Stimulated activated naive CD4-positive, alpha-beta T cell (primary cell): ENCODE measurements around the gene NDUFB7.
"Not testable (repeated sequence)": the region's sequence is repeated elsewhere in the genome, so short reads cannot be mapped to it uniquely, and the experiment has no call there.

ENCODE experiments used
- DNase-seq, 6 experiments: peaks; one replicate each; lab custom pipeline; 2025; lab: John Stamatoyannopoulos, UW

Gene NDUFB7

GRCh38 chr19:14571695-14572490 is at the start of gene NDUFB7:
TSS of gene NDUFB7 (minus strand) at chr19:14572066. CDS start at chr19:14572000, 66 bp downstream.
- DNase-seq = peak; percentile 79 to 95 (median 88)

DNA sequence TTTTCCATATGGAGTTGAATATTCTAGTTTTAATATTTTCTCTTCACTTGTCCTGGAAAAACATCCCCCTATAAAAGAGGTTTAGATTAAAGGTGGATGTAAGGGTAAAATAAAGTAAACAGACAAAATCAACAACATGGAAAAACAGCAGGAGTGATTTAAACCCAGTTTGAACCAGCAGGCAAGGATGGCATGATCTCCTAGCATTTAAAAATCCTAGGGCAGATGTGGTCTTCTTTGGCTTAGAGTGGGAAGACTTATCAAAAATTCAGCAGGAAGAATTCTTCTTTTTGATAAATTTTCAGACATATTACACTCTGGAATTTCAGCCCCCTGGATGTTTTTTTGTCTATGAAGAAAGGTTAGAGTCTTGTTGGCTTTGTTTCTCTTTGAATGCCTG is 47.5 kb upstream of the NDUFB7 start:
- DNase-seq = no peak

DNA sequence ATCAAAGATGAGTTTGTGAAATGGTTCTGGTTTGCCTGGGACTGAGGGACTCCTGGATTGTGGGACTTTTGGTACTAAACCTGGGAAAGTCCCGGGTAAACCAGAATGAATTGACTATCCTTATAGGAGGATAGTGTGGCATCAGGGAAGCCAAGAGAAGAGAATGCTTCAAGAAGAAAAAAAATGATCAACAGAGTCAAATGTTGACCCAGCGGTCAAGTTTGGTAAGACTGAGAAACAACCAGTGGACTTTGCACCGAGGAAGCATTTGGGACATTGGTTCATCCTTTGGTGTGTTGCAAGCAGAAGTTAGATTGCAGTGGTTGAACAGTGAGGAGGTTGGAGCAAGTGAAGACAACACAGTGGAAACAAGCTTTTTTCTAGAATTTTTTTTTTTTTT is 44.5 kb upstream of the NDUFB7 start:
- DNase-seq = no peak

- DNase-seq = no peak
Observed at GRCh38 chr19:14615623-14616022, 43.8 kb upstream of the NDUFB7 start.

GRCh38 chr19:14614099-14614412 is 42.2 kb upstream of the NDUFB7 start:
- no peak for DNase-seq

- DNase-seq = not testable (repeated sequence)
Observed at GRCh38 chr19:14613399-14614098, 41.7 kb upstream of the NDUFB7 start.

- no peak for DNase-seq
Observed at GRCh38 chr19:14612657-14613056, 40.8 kb upstream of the NDUFB7 start.

GRCh38 chr19:14612242-14612641 is 40.4 kb upstream of the NDUFB7 start:
- not testable (repeated sequence) for DNase-seq

- no peak for DNase-seq
Observed at GRCh38 chr19:14611051-14611450, 39.2 kb upstream of the NDUFB7 start.

DNA sequence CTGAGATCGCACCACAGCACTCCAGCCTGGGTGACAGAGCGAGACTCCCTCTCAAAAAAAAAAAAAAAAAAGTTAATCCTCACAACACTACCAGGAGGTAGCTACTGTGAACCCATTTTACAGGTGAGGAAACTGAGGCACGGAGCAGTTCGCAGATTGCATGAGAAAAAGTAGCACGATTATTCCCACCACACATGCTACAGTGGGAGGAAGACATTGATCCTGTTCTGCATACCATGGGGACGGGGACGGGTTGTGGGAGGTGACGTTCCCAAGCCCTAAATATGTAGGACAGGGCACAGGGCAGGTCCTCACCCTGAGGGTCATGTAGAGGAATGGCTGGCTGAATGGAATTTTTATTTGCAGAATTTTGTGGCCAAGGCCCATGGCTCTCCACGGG is 34.8 kb upstream of the NDUFB7 start:
- no peak for DNase-seq

GRCh38 chr19:14603990-14604387 is 32.1 kb upstream of the NDUFB7 start:
- no peak for DNase-seq

GRCh38 chr19:14599548-14600147 is 27.8 kb upstream of the NDUFB7 start:
- DNase-seq = no peak

DNA sequence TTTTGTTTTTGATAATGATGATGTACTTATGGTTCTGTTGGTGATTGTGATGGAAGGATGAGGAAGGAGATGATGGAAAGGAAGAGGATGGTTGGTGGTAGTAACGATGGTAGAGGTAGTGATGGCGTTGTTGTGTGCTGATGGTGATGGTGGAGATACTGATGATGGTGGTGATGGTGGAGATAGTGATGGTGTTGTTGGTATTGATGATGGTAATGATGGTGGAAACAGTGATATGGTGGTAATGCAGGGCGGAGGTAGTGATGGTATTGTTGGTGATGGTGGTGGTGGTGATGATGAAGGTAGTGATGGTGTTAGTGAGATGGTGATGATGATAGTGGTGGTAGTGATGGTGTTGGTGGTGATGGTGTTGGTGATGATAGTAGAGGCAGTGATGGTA is 23.7 kb upstream of the NDUFB7 start:
- DNase-seq = no peak

GRCh38 chr19:14589433-14589832 is 17.6 kb upstream of the NDUFB7 start:
- DNase-seq = not testable (repeated sequence)

DNA sequence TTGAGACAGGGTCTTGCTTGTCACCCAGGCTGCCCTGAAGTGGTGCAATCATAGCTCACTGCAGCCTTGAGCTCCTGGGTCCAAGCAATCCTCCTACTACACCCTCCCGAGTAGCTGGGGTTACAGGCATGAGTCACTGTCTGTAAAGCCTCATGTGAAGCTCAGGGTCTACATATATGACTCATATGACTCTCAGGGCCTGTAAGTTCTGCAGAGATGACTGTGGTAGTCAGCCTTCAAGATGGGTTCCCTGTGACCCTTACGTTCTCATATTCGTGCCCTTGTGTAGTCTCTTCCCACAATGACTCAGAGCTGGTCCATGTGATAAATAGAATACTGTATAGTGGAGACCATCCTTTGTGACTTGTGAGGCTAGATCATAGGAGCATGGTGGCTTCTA is 13.3 kb upstream of the NDUFB7 start:
- DNase-seq = not testable (repeated sequence)

DNA sequence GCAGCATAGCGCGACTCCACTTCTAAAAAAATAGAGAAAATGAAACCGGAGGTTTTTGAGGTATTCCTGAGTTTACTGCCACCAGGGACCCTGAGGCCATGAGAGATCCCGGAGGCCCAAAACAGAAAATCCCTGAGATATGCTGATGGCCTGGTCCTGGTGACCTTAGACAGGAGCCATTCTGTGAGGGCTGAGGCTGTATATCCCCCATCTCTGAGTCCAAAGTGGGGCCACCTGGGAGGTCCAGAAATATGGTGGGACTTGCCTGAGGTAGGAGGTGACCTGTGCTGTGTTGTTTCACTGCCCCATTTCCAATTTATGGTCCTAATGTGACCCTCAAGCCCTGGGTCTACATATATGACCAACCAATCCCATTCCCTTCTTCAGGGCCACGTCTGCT is 12.5 kb upstream of the NDUFB7 start:
- not testable (repeated sequence) for DNase-seq

- no peak for DNase-seq
Observed at GRCh38 chr19:14582894-14583340, 11.1 kb upstream of the NDUFB7 start, which contains the start of gene CLEC17A. TSS of gene CLEC17A (plus strand) at chr19:14583084. CDS start at chr19:14583161, 77 bp downstream.

DNA sequence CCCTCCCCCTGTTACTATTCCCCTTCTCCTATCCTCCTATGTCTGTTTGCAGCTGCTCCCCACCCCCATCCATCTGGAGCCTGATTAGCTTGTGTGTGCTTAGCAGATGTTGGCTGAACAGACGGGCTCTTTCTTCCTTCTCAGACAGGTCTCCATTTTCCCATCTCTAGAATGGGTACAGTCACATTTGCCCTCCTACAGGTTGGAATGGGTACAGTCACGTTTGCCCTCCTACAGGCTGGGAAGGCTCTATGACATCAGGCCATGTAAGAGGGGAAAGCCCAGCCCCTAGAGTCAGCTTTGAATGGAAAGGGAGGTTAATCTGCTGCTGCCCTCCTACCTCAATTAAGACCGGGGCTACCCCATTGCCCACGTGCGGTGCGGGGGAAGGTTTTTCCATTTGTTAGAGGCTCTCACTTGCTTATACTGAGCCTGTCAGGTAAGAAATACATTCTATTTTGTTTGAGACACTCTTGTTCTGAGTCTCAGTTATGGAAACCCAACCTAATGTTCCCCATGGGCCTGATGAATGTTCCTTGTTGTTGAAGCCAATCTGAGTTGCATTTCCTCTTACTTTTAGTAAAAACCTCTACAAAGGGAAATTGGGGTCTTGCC is 8.9 kb upstream of the NDUFB7 start:
- DNase-seq = no peak

DNA sequence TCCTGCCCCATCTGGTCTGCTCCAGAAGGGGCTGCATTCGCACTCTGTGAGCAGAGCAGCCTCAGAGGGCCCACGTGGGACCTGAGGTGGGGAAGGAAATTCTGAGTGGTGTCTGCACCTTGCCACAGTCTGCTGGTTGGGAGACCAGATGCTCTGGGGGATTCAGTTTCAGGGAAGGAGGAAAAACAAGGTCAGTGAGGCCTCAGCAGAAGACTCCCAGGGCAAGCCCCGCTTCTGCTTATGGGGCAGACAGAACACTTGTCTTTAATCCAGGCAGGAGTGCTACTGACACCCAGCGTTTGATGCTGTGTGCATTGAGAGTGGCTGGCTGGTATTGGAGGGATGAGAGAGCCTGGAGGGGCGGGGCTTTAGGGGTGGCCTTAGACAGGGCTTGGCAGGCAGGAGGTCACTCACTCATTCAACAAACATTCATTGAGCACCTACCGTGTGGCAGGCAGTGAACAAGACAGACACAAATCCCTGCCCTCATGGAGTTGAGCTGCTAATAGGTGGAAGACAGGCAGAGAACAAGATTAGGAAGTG is 6.1 kb upstream of the NDUFB7 start:
- no peak for DNase-seq

DNA sequence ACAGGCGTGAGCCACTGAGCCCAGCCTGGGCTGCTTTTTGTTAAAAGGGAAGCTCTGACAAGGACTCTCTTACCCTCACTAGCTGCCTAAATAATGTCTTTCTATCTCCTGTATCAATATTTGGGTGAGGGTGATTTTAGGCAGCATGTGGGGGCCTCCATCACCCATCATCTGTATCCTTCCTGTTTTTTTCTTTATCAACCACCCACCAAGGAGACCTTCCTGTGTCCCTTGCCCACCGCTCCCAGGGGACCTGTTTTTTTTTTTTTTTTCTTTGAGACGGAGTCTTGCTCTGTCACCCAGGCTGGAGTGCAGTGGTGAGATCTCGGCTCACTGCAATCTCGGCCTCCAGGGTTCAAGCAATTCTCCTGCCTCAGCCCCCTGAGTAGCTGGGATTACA is 5.4 kb upstream of the NDUFB7 start:
- DNase-seq = no peak

DNA sequence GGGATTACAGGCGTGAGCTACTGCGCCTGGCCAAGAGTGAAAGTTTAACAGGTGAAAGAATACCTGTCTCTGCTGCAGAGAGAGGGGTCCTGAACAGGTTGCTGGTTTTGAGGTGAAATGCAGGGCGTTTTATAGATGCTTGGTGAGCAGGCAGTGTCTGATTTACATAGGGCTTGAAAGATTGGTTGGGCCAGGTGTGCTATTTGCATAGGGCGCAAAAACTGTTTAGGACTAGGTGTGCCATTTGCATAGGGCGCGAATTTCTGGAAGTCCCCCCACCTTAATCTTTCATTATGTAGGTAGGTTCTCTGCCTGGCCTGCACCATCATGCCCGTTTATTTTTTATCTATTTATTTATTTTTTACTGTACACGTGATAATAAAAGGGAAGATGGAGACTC is 4.5 kb upstream of the NDUFB7 start:
- DNase-seq = no peak

DNA sequence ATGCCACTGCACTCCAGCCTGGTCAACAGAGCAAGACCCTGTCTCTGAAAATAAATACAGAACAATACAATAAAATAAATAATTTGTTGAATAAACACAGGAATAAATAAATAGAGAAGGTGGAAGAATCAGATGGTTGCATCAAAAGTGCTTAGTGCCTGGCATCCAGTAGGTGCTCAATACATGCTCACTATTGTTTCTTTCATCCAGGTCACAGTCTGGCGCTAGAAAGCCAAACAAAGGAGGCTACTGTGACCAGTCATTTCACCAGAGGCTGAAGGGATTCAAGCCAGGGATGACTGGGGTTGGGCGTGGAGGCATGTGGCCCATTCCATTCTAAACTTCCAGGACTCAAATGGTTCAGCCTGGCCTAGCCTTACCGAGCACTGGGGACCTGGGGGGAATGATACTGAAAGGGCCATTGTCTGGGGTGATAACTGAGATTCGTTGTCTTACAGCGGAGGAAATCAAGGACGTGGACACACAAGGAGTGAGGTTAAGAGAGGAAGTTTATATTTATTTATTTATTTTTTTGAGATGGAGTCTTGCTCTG is 3.6 kb upstream of the NDUFB7 start:
- DNase-seq = no peak
